ENCODE measurements around the gene UGGT1. TPM values are rescaled to one million over a fixed set of nuclear protein-coding genes. Genes with fewer than 3 reads are reported as not detected.

The UGGT1 gene
- total RNA-seq, 1 donor, result 80.0 TPM

- peaks cover 20% of the 10 kb centered on the region for H3K36me3 ChIP-seq (ENCODE audit: insufficient read depth, low read length)
- H3K4me2 ChIP-seq (ENCODE audit: insufficient read depth, low read length), result no peak overlapping the region
- no peaks in the 10 kb centered on the region for H3K9me3 ChIP-seq (ENCODE audit: low read depth, low read length)
- H3K79me2 ChIP-seq (ENCODE audit: insufficient read depth, low read length), result no peaks in the 10 kb centered on the region
- no peaks in the 10 kb centered on the region for H3K4me1 ChIP-seq (ENCODE audit: insufficient read depth, low read length)
- H2AFZ ChIP-seq (ENCODE audit: low read length), result no peak overlapping the region
- DNase-seq (ENCODE audit: insufficient read length, low spot score, missing footprints), result no peak
- TF ChIP-seq CTCF (IDR thresholded peaks at IDR 0.05; ENCODE audit: extremely low read depth, low read depth, low read length), result no peak
- no peak overlapping the region for H3K4me3 ChIP-seq (ENCODE audit: insufficient read depth, low read length)
- no peaks in the 10 kb centered on the region for H3K27me3 ChIP-seq (ENCODE audit: insufficient read depth, low read length)
- no peak overlapping the region for H3K27ac ChIP-seq (ENCODE audit: low read depth, low read length)
- no peaks in the 10 kb centered on the region for H4K20me1 ChIP-seq (ENCODE audit: insufficient read depth, low read length)
Observed at GRCh38 chr2:128145651-128146050, 54.7 kb downstream of the UGGT1 start.

GRCh38 chr2:128153786-128154185 is 62.8 kb downstream of the UGGT1 start:
- Histone ChIP-seq H3K4me2 (ENCODE audit: insufficient read depth, low read length) (no peak overlapping the region), H4K20me1 (ENCODE audit: insufficient read depth, low read length) (no peaks in the 10 kb centered on the region), H3K79me2 (ENCODE audit: insufficient read depth, low read length) (no peaks in the 10 kb centered on the region), H2AFZ (ENCODE audit: low read length) (no peak overlapping the region), H3K9me3 (ENCODE audit: low read depth, low read length) (no peaks in the 10 kb centered on the region), H3K4me1 (ENCODE audit: insufficient read depth, low read length) (no peaks in the 10 kb centered on the region), H3K4me3 (ENCODE audit: insufficient read depth, low read length) (no peak overlapping the region), H3K36me3 (ENCODE audit: insufficient read depth, low read length) (peaks cover 50% of the 10 kb centered on the region), H3K27ac (ENCODE audit: low read depth, low read length) (no peak overlapping the region), H3K27me3 (ENCODE audit: insufficient read depth, low read length) (no peaks in the 10 kb centered on the region)
- no peak for DNase-seq (ENCODE audit: insufficient read length, low spot score, missing footprints)
- no peak for TF ChIP-seq CTCF (IDR thresholded peaks at IDR 0.05; ENCODE audit: extremely low read depth, low read depth, low read length)

- Histone ChIP-seq H3K79me2 (ENCODE audit: insufficient read depth, low read length) (no peaks in the 10 kb centered on the region), H3K36me3 (ENCODE audit: insufficient read depth, low read length) (peaks cover 51% of the 10 kb centered on the region), H2AFZ (ENCODE audit: low read length) (no peak overlapping the region), H3K27ac (ENCODE audit: low read depth, low read length) (no peak overlapping the region), H3K4me2 (ENCODE audit: insufficient read depth, low read length) (no peak overlapping the region), H3K27me3 (ENCODE audit: insufficient read depth, low read length) (no peaks in the 10 kb centered on the region), H3K4me3 (ENCODE audit: insufficient read depth, low read length) (no peak overlapping the region), H3K4me1 (ENCODE audit: insufficient read depth, low read length) (no peaks in the 10 kb centered on the region), H4K20me1 (ENCODE audit: insufficient read depth, low read length) (no peaks in the 10 kb centered on the region), H3K9me3 (ENCODE audit: low read depth, low read length) (no peaks in the 10 kb centered on the region)
- TF ChIP-seq CTCF (IDR thresholded peaks at IDR 0.05; ENCODE audit: extremely low read depth, low read depth, low read length), result no peak
- no peak for DNase-seq (ENCODE audit: insufficient read length, low spot score, missing footprints)
Observed at GRCh38 chr2:128154225-128154624, 63.2 kb downstream of the UGGT1 start.

- Histone ChIP-seq H3K27ac (ENCODE audit: low read depth, low read length) (no peak overlapping the region), H3K79me2 (ENCODE audit: insufficient read depth, low read length) (no peaks in the 10 kb centered on the region), H3K9me3 (ENCODE audit: low read depth, low read length) (no peaks in the 10 kb centered on the region), H4K20me1 (ENCODE audit: insufficient read depth, low read length) (no peaks in the 10 kb centered on the region), H3K27me3 (ENCODE audit: insufficient read depth, low read length) (no peaks in the 10 kb centered on the region), H3K4me1 (ENCODE audit: insufficient read depth, low read length) (no peaks in the 10 kb centered on the region), H3K4me2 (ENCODE audit: insufficient read depth, low read length) (no peak overlapping the region), H2AFZ (ENCODE audit: low read length) (no peak overlapping the region), H3K4me3 (ENCODE audit: insufficient read depth, low read length) (no peak overlapping the region), H3K36me3 (ENCODE audit: insufficient read depth, low read length) (peaks cover 62% of the 10 kb centered on the region)
- DNase-seq (ENCODE audit: insufficient read length, low spot score, missing footprints), result no peak
- no peak for TF ChIP-seq CTCF (IDR thresholded peaks at IDR 0.05; ENCODE audit: extremely low read depth, low read depth, low read length)
Observed at GRCh38 chr2:128155970-128156369, 65.0 kb downstream of the UGGT1 start.

Measured in osteoblast (primary cell).